ENCODE results near the gene TIMM22.
"Not testable (repeated sequence)": the region's sequence is repeated elsewhere in the genome, so short reads cannot be mapped to it uniquely, and the experiment has no call there.

The TIMM22 gene

DNA sequence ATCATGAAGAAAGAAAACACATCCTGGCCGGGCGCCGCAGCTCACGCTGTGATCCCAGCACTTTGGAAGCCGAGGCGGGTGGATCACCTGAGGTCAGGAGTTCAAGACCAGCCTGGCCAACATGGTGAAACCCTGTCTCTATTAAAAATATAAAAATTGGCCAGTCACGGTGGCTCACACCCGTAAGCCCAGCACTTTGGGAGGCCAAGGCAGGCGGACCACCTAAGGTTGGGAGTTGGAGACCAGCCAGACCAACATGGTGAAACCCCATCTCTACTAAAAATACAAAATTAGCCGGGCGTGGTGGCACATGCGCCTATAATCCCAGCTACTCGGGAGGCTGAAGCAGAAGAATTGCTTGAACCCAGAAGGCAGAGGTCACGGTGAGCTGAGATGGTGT lies 25.1 kb upstream of the TIMM22 start:
- in situ Hi-C loops (cut with MboI; ENCODE audit: low sequenced_read_pairs): not testable (repeated sequence)

DNA sequence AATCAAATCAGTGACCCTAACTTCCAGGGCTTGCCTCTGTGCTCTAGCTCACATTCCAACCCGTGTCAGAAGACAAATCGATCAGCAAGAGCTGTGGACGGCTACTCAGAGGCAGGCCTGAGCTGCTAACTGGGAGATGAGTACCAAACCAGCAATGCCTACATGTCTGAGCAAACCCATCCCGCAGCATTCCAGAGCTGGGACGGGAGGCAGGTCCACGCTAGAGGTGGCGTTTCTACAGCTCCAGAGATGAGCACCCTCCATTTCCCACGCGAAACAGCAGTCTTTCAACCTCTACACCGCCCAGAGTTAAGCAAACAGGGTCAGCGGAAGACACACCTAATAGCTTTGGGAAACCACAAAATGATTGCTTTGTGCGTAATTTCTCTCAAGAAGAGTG lies 23.9 kb upstream of the TIMM22 start:
- in situ Hi-C loops (cut with MboI; ENCODE audit: low sequenced_read_pairs): no loop called here

DNA sequence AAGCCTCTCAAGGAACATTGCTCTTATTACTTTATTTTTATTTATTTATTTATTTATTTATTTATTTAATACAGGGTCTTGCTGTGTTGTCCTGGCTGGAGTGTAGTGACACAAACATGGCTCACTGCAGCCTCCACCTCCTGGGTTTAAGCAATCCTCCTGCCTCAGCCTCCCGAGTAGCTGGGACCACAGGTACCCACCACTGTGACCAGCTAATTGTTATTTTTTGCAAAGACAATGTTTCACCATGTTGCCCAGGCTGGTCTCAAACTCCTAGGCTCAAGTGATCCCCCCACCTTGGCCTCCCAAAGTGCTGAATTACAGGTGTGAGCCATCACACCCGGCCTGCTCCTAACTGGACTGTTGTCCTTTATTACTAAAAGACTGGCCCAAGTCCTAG lies 22.2 kb upstream of the TIMM22 start:
- in situ Hi-C loops (cut with MboI; ENCODE audit: low sequenced_read_pairs): loop anchor here (25.0 kb wide), 1 partner anchor 237 kb away; the partner anchor contains the start of gene TLCD3A

DNA sequence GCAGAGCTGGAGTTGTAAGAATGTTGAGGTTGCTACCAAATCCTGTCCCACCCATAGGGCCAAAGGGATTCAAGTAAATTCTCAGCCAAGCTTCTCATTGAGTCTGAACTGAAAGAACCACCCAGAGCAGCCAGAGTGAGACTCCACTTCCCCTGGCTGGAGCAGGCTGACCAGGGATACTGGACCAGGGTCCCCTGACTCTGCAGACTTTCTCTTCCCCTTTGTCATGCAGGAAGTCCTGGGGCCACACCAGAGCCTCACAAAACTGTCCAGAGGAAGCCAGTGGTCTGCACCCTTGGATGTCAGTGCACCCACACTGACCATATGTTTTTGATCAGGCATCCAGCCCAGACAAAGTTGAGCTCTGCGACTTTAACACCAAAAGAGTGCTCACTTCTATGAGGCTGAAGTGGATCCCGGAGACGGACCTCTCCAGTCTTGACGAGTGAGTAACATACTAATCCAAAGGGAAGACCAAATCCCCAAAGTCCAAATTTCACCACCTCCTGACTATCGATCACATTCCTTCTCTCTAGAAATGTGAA lies 21.5 kb upstream of the TIMM22 start:
- in situ Hi-C loops (cut with MboI; ENCODE audit: low sequenced_read_pairs): loop anchor here (25.0 kb wide), 1 partner anchor 238 kb away; the partner anchor contains the start of gene TLCD3A

DNA sequence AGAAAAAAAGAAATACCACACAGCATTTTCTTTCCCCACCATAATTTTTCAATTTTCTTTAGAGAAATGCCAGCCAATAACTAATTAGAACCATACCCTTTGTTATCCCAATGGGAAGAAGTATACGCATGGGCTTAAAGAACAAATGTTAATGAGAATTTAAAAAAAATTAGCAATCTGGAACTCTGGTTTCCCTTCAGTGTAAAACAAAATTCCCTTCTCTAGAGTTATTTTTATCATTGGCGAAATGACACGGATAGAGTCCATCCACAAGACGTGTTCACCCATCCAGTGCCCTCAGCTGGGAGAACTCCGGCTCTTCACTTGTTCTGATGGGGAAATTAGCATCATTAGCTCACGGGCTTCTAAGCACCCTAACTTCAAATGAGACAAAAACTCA lies 20.6 kb upstream of the TIMM22 start:
- in situ Hi-C loops (cut with MboI; ENCODE audit: low sequenced_read_pairs): loop anchor here (25.0 kb wide), 1 partner anchor 239 kb away; the partner anchor contains the start of gene TLCD3A

DNA sequence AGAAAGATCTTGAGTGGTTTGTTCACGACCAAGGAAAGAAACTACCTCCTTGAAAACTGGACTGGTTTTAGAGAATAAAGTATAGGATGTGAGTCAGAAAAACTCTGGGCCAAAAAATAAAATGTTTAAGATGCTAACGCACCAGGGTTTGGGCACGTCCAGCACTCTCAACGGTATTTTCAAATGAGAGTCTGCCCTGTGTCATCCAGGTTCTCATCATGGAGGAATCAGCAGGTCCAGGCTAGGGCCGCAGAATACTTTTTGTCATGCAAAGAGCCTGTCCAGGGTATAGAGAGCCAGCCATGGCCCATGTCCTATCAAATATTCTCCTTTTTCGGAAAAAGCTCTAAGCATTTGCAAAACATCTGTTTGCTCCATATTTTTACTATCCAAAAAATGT lies 19.8 kb upstream of the TIMM22 start:
- in situ Hi-C loops (cut with MboI; ENCODE audit: low sequenced_read_pairs): loop anchor here (25.0 kb wide), 1 partner anchor 240 kb away; the partner anchor contains the start of gene TLCD3A

DNA sequence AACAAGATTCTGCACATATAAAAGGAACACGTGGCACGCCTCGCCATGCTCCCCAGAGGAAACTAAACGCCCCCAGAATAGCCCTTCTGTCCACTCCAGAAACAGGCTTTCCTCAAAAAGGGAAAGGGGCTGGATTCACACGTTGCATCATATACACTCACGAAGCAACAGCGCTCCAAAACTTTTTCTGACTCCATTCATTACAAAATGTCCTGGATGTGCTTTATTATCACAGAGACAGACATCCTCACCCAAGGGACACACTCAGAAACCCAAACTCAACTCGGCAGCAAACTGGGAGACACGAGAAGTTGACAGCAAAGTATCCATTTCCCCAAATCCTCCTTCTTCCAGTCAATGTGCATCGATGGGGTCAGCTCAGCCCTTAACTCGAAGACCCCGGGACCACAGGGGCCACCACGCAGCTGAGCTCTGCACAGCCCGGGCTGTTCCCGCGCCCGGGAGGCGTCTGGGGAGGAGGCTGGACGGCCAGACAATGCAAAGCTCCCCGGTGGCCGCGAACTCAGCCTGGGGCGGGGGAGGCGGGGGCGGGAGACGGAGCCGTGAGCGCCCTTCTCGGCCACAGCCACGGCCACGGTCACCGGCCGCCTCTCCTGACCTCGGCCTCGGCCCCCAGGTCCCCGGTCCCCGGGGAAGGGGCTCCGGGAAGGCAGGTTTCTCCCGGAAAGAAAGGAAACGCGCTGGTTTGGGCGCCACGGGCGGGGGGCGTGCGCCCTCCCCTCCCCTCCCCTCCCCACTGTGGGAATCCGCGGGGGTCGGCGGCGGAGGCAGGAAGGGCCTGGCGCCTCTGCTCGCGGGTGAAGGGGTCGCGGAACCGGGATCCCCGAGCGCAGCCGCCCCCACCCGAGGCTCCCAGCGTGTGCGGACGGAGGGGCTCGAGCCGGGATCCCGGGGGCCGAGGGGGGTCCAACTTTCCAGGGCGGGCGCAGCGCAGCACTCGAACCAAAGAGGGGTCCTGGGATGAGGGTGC lies 18.5 kb upstream of the TIMM22 start:
- in situ Hi-C loops (cut with MboI; ENCODE audit: low sequenced_read_pairs): loop anchor here (25.0 kb wide), 1 partner anchor 241 kb away; the partner anchor contains the start of gene TLCD3A

DNA sequence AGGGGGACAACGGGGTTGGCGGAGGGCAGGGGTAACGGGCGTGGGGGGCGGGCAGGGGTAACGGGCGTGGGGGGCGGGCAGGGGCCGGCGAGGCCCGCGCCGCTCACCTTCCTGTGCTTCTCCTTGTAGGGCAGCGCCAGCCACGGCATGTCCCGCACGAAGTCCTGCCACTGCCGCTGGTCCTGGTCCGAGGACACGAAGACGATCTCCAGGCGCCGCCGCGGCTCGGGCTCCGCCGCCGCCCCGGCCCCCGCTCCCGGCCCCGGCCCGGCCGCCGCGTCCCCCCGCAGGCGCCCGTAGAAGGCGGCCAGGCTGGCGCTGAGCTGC lies 17.8 kb upstream of the TIMM22 start:
- in situ Hi-C loops (cut with MboI; ENCODE audit: low sequenced_read_pairs): loop anchor here (25.0 kb wide), 1 partner anchor 242 kb away; the partner anchor contains the start of gene TLCD3A

DNA sequence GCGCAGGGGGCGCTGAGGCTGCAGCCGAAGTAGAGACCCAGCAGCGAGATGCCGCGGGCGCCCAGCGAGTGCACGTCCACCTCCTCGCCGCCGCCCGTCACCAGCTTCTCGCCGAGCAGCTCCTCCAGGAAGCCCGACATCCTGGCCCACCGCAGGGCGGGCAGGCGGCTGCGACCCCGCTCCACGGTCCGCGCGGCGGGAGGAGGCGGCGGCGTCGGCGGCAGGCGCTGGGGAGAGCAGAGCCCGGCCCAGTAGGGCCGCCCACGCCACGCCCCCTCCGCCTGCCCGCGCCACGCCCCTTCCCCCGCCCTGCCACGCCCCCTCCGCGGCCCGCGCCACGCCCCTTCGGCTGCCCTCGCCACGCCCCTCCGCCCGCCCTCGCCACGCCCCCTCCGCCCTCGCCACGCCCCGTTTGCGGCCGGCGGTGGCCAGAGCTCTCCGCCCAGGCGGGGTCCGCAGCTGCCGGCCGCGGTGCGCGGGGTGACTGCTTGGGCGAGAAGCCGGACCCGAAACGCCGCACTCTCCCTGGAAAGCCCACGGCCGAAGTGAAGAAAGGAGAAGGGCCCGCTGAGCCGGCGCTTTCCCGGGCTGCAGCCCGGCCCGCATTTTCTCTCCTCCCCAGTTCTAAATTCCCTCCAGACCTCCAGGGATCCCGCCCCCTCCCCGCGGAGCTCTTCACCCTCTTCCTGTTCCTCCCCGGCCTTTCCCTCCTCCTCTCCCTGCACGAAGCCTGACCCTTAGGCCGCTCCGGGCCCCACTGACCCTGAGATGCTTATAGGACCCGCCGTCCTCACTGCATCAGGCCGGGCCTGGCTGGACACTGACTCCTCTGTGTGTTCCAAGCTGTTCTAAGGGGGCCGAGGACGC lies 17.2 kb upstream of the TIMM22 start, which contains the start of gene NXN:
Gene NXN, minus strand, starts transcription at position 238 of the 867 bp plus-strand sequence.
- in situ Hi-C loops (cut with MboI; ENCODE audit: low sequenced_read_pairs): loop anchor here (25.0 kb wide), 1 partner anchor 242 kb away; the partner anchor contains the start of gene TLCD3A

DNA sequence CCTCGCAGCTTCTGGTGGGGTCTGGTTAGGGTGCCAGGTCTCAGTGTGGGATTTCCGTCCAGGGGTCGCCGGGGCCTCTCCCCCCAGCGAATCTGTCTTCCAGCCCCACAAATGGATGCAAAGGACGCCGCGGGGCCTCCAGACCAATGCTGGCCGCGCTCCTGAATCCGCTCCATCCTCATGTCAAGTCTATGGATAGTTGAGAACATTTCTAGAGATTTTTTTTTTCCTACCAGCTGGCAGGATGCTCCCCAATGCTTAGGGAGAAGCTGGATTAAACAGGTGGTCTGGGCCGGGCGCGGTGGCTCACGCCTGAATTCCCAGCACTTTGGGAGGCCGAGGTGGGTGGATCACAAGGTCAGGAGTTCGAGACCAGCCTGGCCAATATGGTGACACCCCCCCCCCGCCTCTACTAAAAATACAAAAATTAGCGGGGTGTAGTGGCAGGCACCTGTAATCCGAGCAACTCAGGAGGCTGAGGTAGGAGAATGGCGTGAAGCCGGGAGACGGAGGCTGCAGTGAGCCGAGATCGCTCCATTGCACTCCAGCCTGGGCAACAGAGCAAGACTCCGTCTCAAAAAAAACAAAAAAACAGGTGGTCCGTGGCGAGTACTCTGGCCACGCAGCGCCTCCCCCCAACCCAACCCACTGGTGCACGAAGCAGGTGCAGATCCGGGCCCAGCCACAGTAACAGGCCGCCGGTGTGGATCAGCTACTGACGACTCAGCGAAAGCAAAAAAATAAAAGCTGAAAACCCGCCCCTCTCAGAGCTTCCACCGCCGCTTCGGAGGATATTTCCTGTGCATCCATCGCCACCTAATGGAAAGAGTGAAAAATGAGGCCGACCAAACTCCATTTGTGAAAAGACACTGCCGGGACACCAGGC lies 16.3 kb upstream of the TIMM22 start:
- in situ Hi-C loops (cut with MboI; ENCODE audit: low sequenced_read_pairs): loop anchor here (25.0 kb wide), 1 partner anchor 243 kb away; the partner anchor contains the start of gene TLCD3A

DNA sequence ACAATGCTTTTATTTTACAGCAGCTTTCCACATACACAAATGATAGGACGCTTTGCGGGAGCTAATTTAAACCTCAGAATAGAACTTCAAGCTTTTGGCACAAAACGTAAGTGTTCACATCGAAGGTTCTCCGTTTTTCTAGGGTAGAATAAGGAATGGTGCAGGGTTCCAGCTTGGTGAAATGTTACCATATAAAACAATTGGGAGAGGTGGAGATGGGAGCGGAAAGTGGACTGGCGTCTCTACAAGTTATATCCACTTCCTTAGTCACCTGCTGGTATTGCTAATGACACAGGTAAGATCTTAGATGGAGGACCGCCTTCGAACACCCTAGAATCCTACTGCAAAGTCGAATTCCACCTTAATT lies 15.7 kb upstream of the TIMM22 start:
- in situ Hi-C loops (cut with MboI; ENCODE audit: low sequenced_read_pairs): loop anchor here (25.0 kb wide), 1 partner anchor 244 kb away; the partner anchor contains the start of gene TLCD3A

DNA sequence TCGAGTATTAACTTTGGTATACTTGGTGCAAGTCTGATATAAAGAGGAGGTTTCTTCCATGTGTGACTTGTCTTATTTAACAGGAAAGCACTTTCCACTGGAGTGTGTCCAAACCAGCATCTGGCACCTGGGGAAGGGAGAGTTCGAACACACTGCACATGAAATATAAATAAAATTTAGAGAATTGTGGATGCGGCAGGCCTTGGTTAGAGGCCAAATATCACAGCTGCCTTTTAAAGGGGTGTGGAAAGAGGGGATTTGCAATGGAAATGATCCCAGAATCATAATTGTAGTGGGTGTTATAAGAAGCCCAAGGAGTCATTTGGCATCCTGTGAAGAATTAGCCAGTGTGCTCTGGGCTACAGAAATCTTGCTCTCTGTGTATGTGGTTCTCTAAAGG lies 13.0 kb upstream of the TIMM22 start:
- in situ Hi-C loops (cut with MboI; ENCODE audit: low sequenced_read_pairs): loop anchor here (25.0 kb wide), 1 partner anchor 247 kb away; the partner anchor contains the start of gene TLCD3A

DNA sequence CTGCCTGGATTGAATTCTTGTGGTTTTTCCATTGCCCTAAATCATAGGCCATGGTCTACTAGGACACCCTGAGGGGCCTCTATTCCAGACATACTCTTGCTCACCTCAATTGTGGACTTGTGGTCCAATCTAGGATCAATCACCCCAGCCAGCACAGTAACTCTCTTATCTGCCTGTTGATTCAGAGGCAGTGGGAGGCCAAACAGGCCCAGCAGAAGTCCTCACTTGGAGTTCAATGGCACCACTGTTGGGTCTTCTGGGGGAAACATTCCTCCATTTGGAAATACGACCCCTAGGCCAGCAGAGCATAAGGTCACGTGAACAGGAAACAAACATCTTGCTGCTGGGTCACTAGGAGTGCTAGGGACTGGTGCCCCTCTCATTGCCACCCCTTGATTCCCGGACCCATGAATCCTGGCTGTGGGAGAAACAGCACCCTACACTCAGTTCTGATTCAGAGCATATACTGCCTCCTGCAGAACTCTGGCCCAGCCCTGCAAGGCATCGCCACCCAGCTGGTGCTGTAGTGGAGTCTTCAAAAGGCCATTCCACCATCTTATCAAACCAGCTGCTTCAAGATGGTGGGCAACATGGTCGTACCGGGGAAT lies 10.5 kb upstream of the TIMM22 start:
- in situ Hi-C loops (cut with MboI; ENCODE audit: low sequenced_read_pairs): loop anchor here (25.0 kb wide), 1 partner anchor 249 kb away; the partner anchor contains the start of gene TLCD3A

DNA sequence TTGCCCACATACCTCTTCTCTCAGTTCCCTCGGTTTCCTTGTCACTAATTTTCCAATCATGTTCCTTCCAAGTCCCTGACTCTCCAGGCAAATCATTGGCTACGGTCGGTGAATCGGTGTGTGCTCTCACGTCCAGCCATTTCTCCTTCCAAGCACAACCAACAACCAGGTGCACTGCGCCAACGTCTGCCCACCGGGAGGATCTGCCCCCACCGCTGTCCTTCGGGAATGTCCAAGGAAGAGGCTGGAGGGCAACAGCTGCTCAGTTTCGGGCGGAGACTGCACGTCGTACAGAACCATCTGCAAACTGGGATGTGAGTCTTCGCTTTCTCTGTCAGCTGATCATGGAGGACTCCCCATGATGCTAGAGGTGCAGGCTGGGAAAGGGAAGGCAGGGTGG lies 9.0 kb upstream of the TIMM22 start:
- in situ Hi-C loops (cut with MboI; ENCODE audit: low sequenced_read_pairs): loop anchor here (25.0 kb wide), 1 partner anchor 251 kb away; the partner anchor contains the start of gene TLCD3A

DNA sequence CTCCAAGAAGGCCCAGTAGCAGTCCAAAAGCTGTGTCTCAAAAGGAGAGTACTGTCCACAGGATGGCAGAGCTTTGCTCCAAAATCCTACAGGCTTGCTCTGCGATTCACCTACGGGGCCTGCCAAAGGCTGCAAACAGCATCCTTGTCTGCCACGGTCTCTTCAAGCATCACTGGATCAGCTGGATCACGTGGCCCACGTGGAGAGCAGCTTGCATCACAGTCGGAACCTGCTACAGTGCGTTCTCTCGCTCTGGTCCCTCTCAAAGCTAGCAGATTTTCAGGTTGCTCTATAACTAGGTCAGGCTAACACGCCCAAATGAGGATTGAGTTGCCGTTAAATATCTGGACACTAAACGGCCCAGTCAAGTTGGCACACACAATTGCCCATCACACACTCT lies 8.4 kb upstream of the TIMM22 start:
- in situ Hi-C loops (cut with MboI; ENCODE audit: low sequenced_read_pairs): loop anchor here (25.0 kb wide), 1 partner anchor 251 kb away; the partner anchor contains the start of gene TLCD3A

DNA sequence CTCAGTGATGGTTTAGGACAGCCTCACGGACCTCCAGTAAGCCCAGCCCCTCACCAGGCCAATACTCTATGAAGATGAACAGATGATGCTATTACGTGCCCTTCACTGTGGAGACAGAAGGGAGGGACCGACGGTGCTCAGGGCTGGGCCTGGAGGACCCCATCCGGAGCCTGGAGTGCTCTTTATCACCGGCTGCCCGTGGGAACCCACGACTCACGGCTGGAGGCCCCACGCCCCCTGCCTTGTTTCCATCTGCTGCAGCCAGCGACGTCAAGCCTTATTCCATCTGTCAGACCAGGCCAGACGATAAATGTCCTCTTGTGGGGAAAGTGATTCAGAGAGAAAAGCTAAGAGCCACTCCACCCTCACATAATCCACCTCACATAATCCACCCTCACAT lies 4.0 kb upstream of the TIMM22 start:
- in situ Hi-C loops (cut with MboI; ENCODE audit: low sequenced_read_pairs): loop anchor here (25.0 kb wide), 1 partner anchor 256 kb away; the partner anchor contains the start of gene TLCD3A

DNA sequence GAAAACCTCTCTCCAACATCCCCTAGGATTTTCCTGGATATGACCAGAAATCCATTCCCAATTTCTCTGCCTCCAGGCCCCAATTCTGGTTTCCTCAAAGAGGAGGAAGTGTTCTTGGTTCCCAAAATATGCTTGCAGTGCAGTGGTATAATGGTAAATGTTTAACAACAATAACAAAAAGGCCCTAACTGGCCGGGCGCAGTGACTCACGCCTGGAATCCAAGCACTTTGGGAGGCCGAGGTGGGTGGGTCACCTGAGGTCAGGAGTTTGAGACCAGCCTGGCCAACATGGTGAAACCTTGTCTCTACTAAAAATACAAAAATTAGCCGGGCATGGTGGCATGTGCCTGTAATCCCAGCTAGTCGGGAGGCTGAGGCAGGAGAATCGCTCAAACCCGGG lies 1.6 kb upstream of the TIMM22 start:
- in situ Hi-C loops (cut with MboI; ENCODE audit: low sequenced_read_pairs): loop anchor here (25.0 kb wide), 1 partner anchor 258 kb away; the partner anchor contains the start of gene TLCD3A

DNA sequence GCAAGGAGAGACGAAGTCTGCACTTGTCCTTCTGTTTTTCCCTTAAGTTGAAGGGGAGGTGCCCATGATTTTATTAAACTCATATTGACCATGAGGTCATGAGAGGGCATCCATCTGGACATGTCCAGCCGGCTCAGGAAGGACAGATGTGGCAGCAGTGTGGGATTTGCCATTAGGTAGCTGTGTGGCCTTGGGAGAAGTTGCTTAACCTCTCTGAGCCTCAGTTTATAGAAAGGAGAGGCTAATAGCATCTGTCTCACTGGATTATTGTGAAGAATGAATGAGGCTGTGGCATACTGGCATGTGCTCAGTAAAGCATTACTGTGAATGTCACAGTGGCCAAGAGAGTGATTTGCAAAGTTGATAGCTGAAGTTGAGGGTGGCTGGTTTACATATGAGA lies 1.2 kb downstream of the TIMM22 start:
- in situ Hi-C loops (cut with MboI; ENCODE audit: low sequenced_read_pairs): loop anchor here (25.0 kb wide), 1 partner anchor 261 kb away; the partner anchor contains the start of gene TLCD3A
